Psoas muscle (tissue), 8 donors: ENCODE results near the gene SLC1A3. TPM values are rescaled to one million over a fixed set of nuclear protein-coding genes. Genes with fewer than 3 reads are reported as not detected.

Experiments used
- ATAC-seq, 4 donors: fragments of 200-7000 bp; cut with Tn5 transposase; one replicate each; pipeline ENCODE4 v1.9.1; 2020; ENCODE audit warnings: moderate library complexity in 3 of 4, mild to moderate bottlenecking in 2 of 4
- DNase-seq, 2 donors: peaks; one replicate each; pipeline ENCODE4 v3.0.0-alpha.2; 2020
- H3K27ac ChIP-seq: fragments of 200-600 bp; one replicate; pipeline ENCODE4 v1.8.0; 2022
- H3K27me3 ChIP-seq, 3 donors: fragments of 200-600 bp in 1 of 3; one replicate each; pipeline versions ENCODE4 v1.6.1 to v1.8.0; 2013 to 2022; ENCODE audit warnings: low read length in 2 of 3, mild to moderate bottlenecking in 2 of 3, moderate library complexity in 1 of 3; ENCODE audit not compliant: insufficient read depth in 3 of 3
- H3K36me3 ChIP-seq, 2 donors: fragments of 200-600 bp in 1 of 2; one replicate each; pipeline versions ENCODE4 v1.6.1 to v1.8.0; 2013 to 2022; ENCODE audit warnings: low read depth in 1 of 2, mild to moderate bottlenecking in 1 of 2, moderate library complexity in 1 of 2; ENCODE audit not compliant: insufficient read depth in 1 of 2
- H3K4me1 ChIP-seq: fragments of 200-600 bp; one replicate; pipeline ENCODE4 v1.8.0; 2022
- H3K4me3 ChIP-seq: fragments of 200-600 bp; one replicate; pipeline ENCODE4 v1.8.0; 2022; ENCODE audit warnings: mild to moderate bottlenecking
- H3K9me3 ChIP-seq: fragments of 200-600 bp; one replicate; pipeline ENCODE4 v1.8.0; 2022
- WGBS, 3 donors: extraction: QIAGEN DNeasy Blood & Tissue Kit; methylation state at CpG; one replicate each; pipeline versions ENCODE4 v1.1.6 to v1.1.7; 2013; 5-methylcytosine and 5-hydroxymethylcytosine counted together
- intact Hi-C, 2 donors: fragments of 100-400 bp; cut with DNase I; formaldehyde crosslinking; loops; one replicate each; pipeline versions ENCODE4 v1.11.0 to v1.14.2; 2022
- polyA plus RNA-seq, 3 donors: library from polyadenylated mRNA; stranded (reverse); fragments of 200-250 nt; gene quantifications; one replicate each; pipeline ENCODE4 v1.2.3, GENCODE V29; 2013
- total RNA-seq, 4 donors: library from RNA; stranded (reverse); fragmentation: NEBNext Ultra II Directional in 2 of 4; extraction: Animal tissue kit (Norgen Biotek cat#: 25700) in 2 of 4; gene quantifications; one replicate each; pipeline versions ENCODE4 v1.2.1 to v1.2.4, GENCODE V29; 2021 to 2023
- TF ChIP-seq, protein P1 (sequence below): fragments of 200-600 bp; IDR thresholded peaks from one replicate; pipeline ENCODE4 v1.8.0; 2022; ENCODE audit warnings: antibody characterized with exemption
- donor health status: healthy with polysubstance abuse.
- donor health status: DM: no; HTN: no; CAD: no; lungs with moderate emphysema.
- donor health status: Bipolar disorder and iron deficiency.
- donor health status: healthy.
- donor health status: DM: yes; HTN: yes; CAD: no.
- donor health status: DM: no; HTN: no; CAD: no.
- donor health status: DM: no; HTN: no; CAD: no.
- donor health status: DM: yes; HTN: yes; CAD: no.

Gene SLC1A3
- total and polyA plus RNA-seq, 7 donors: 9.6 to 25.3 (median 17.4) TPM

DNA sequence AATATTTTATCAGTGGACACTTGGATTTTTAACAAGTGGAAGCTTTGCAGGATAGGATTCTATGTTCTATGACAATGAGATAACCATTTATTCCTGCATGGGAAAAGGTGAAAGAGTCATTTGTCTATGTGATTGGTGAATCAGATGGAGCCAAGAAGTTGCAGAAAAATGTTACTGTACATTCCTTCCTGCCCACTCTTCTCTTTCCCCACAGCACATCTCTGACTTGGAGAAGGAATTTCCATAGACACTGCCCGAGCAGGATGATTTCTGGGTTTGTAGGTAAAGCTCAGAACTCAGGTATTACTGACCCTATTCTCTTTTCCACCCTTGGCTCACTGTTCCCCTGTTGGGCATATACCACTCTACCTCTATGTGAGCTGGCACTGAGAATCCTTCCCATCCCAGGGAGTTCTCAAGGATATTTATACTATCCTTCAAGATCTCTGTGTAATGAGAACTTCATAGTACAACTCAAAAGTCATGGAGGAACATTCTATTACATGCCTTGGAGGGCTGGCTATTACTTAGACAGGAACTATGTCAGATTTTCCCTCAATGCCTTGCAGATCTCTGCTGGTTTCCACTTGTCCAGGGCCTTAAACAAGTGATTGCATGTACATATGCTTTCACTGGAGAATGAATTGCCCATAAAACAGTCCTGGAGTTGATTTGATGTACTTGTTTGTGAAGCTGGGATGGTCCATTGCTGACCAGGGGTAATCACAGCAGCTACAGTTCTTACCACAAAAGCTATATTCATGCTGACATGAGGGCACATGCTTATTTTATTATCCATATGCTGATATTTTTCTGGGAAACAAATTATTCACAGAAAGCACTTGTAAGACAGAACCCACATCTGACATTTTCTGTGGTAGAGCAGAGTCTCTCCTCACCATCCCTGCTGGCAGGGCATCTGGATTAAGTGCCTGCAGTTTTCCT is 24.1 kb downstream of the SLC1A3 start:
- Histone ChIP-seq H3K27me3 (no peaks in the 10 kb centered on the region), H3K36me3 (peaks cover 4 to 40% of the 10 kb centered on the region in 2 donors), H3K4me1 (no peaks in the 10 kb centered on the region), H3K4me3 (no peak overlapping the region), H3K9me3 (no peaks in the 10 kb centered on the region), H3K27ac (no peak overlapping the region)
- intact Hi-C loops: no loop called here
- ATAC-seq: no peak
- WGBS, 3 donors: 70 to 89% (median 79%) methylated on average over 1 of the region's 1 CpG
- TF ChIP-seq, protein P1, sequence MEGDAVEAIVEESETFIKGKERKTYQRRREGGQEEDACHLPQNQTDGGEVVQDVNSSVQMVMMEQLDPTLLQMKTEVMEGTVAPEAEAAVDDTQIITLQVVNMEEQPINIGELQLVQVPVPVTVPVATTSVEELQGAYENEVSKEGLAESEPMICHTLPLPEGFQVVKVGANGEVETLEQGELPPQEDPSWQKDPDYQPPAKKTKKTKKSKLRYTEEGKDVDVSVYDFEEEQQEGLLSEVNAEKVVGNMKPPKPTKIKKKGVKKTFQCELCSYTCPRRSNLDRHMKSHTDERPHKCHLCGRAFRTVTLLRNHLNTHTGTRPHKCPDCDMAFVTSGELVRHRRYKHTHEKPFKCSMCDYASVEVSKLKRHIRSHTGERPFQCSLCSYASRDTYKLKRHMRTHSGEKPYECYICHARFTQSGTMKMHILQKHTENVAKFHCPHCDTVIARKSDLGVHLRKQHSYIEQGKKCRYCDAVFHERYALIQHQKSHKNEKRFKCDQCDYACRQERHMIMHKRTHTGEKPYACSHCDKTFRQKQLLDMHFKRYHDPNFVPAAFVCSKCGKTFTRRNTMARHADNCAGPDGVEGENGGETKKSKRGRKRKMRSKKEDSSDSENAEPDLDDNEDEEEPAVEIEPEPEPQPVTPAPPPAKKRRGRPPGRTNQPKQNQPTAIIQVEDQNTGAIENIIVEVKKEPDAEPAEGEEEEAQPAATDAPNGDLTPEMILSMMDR: no peak
- DNase-seq: no peak

DNA sequence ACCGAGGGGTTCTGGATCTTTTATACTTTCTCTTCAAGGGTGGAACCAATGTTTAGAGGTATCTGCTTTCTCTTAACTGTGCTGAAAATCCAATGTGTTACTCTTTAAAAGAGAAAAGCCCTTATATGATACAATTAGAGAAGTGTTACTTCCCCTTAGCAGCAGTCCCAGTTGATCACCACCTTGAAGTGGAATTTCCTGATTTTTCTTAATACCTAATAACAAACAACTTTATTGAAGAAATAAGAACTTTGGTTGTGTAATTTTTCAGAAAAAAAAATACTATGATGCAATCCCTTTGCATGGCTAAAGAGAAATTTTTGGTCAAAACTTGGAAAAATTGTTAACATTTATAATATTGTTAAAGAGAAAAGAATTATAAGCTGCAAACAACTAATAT is 24.7 kb downstream of the SLC1A3 start:
- no peaks in the 10 kb centered on the region for H3K9me3 ChIP-seq
- H3K4me3 ChIP-seq: no peak overlapping the region
- WGBS, 3 donors: 34 to 42% (median 38%) methylated on average over 1 of the region's 1 CpG
- no peak overlapping the region for H3K27ac ChIP-seq
- DNase-seq (no peak), ATAC-seq (no peak)
- H3K4me1 ChIP-seq: no peaks in the 10 kb centered on the region
- peaks cover 4 to 42% of the 10 kb centered on the region in 2 donors for H3K36me3 ChIP-seq
- intact Hi-C loops: no loop called here
- TF ChIP-seq, protein P1: no peak
- H3K27me3 ChIP-seq: no peaks in the 10 kb centered on the region

- 65 to 75% (median 68%) methylated on average over 5 of the region's 5 CpGs for WGBS, 3 donors
- intact Hi-C loops: no loop called here
- Histone ChIP-seq H3K27me3 (no peaks in the 10 kb centered on the region), H3K4me1 (no peaks in the 10 kb centered on the region), H3K4me3 (no peak overlapping the region), H3K36me3 (peaks cover 4 to 42% of the 10 kb centered on the region in 2 donors), H3K27ac (no peak overlapping the region), H3K9me3 (no peaks in the 10 kb centered on the region)
- TF ChIP-seq, protein P1: no peak
- ATAC-seq (no peak), DNase-seq (no peak)
Measured at GRCh38 chr5:36631620-36632362, 25.4 kb downstream of the SLC1A3 start.

DNA sequence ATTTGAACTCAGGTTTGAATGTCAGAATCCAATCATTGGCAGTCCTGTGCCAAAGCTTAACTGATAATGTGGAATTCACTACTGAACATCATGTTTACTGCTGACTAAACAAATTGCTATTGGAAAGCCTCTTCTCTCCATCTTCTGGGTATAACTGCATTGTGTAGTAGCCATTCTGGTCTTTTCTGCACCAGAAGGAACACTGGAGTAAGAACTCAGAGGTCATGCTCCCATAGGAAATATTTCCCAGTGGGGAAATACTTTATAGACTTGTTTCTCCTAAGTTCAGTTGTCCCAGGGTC is 25.9 kb downstream of the SLC1A3 start:
- Histone ChIP-seq H3K27me3 (no peaks in the 10 kb centered on the region), H3K27ac (no peak overlapping the region), H3K36me3 (peaks cover 4 to 42% of the 10 kb centered on the region in 2 donors), H3K4me1 (no peaks in the 10 kb centered on the region), H3K9me3 (no peaks in the 10 kb centered on the region), H3K4me3 (no peak overlapping the region)
- DNase-seq: no peak
- no peak for ATAC-seq
- intact Hi-C loops: no loop called here
- TF ChIP-seq, protein P1: no peak
